LNCAP (cell line): Measurements from ENCODE around the gene SPIRE1.

Source experiments
- TF ChIP-seq, protein P1 (sequence below): fragments of 450-650 bp; IDR thresholded peaks from 2 replicates; pipeline ENCODE4 v1.5.1; 2017; ENCODE audit warnings: mild to moderate bottlenecking

The SPIRE1 gene

DNA sequence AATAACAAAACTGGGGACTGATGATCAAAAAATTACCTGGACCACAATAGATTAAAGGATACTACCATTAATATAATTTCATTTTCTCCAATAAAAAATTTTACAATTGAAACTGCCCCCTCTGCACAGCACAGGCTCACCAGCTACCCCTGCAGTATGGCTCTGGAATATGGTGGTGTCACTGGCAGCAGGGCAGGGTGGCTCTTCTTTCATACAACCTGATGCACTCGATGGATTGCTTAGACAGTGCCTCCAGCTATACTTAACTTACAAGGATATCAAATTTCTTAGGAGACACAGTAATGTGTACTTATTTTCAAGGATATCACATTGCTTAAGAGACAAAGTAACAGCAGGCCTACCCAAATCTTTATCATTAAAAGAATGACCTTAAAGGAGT, 126.2 kb downstream of the SPIRE1 start:
- TF ChIP-seq, protein P1, sequence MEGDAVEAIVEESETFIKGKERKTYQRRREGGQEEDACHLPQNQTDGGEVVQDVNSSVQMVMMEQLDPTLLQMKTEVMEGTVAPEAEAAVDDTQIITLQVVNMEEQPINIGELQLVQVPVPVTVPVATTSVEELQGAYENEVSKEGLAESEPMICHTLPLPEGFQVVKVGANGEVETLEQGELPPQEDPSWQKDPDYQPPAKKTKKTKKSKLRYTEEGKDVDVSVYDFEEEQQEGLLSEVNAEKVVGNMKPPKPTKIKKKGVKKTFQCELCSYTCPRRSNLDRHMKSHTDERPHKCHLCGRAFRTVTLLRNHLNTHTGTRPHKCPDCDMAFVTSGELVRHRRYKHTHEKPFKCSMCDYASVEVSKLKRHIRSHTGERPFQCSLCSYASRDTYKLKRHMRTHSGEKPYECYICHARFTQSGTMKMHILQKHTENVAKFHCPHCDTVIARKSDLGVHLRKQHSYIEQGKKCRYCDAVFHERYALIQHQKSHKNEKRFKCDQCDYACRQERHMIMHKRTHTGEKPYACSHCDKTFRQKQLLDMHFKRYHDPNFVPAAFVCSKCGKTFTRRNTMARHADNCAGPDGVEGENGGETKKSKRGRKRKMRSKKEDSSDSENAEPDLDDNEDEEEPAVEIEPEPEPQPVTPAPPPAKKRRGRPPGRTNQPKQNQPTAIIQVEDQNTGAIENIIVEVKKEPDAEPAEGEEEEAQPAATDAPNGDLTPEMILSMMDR: 0 out of 2 replicates have a peak, but pooled peaks have one; percentile 11

DNA sequence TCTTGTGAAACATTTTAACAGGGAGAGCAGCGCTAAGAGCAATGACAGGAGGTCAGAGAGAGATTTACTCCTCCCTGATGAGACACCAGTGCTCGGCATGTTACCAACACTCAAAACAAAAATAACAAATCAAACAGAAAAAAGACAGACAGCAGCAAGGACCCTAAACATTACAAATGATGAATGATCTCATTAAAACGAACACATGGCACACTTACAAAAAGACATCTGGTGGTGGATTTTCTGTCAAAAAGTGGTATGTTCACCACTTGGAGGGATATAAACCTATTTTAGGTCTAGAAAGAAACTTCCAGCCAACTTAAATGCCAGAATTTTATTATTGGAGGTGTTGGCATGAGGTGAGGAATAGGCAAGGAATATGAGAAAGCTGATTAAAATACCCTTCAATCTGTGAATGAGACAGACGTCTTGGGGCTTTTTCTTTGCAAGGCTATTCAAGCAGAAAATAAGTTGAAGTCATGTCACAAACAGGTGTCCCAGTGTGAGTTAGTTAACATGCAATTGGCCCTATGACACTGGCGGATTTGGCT, 137.4 kb downstream of the SPIRE1 start:
- TF ChIP-seq, protein P1: no peak

DNA sequence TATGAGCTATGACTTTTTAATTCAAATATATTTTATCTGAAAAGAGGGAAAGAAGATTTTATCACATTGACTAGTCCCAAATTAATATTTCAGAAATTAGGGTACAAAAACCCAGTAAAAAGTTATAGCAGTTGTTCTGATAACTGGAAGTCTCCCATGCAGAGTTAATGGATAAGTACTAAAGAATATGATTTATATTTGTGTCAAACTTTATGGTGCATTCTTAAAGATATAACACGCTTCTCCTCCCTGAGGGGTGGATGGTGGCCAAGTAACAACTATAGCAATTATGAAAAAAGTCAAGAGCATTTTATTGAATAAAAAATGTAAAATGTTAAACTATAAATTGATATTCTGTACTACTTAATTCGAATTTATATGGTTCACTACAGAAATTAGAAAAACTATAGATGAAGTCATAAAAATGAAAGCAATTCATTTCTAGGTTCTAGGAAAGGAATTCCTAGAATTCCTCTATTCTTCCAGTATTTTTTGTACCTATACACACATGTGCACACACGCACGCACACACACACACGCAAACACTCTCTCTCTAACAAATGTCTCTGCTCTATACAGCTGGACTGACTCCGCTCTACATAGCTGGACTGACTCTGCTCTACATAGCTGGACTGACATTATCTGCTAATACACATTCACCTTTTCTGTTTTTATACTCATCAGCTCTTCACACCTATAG, 138.9 kb downstream of the SPIRE1 start:
- TF ChIP-seq, protein P1: no peak

DNA sequence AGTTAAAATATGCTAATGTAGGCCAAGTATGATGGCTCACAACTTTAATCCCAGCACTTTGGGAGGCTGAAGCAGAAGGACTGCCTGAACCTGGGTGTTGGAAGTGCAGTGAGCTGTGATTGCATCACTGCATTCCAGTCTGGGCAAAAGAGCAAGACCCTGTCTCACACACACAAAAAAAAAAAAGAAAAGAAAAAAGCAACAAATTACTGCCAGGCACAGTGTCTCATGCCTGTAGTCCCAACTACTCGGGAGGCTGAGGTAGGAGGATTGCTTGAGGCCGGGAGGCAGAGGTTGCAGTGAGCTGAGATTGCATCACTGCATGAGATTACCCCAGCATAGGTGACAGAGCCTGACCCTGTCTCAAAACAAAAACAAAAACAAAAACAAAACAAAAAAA, 139.6 kb downstream of the SPIRE1 start:
- TF ChIP-seq, protein P1: no peak

DNA sequence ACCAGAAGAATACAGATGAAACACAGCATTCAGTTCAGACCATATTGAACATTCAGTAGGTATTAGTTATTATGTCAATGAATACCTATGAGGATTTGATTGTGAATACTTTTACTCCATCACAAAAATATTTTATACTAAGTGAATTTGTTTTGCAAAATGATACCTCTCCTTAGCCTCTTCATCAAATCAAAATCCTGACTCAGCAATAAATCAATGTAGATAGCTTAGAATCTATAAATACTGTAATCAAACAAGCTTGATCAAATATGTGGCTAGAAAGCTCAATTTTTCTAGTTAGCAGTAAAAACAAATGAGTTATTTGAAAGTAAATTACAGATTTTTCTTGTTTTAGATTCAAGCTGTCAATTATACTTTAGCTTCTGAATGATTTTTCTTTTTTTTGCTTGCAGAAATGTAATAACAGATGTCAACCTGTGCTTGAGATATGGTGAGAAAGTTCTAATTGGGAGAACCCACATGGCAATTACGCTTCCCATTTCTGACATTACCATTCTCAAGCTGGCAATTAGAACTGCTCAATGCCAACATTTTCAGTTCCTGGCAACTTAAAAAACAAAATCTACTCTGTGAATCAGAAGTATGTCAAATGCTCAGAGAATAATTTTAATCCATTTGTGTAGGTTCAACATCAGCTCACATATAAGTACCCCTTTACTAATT, 140.6 kb downstream of the SPIRE1 start:
- TF ChIP-seq, protein P1: no peak

DNA sequence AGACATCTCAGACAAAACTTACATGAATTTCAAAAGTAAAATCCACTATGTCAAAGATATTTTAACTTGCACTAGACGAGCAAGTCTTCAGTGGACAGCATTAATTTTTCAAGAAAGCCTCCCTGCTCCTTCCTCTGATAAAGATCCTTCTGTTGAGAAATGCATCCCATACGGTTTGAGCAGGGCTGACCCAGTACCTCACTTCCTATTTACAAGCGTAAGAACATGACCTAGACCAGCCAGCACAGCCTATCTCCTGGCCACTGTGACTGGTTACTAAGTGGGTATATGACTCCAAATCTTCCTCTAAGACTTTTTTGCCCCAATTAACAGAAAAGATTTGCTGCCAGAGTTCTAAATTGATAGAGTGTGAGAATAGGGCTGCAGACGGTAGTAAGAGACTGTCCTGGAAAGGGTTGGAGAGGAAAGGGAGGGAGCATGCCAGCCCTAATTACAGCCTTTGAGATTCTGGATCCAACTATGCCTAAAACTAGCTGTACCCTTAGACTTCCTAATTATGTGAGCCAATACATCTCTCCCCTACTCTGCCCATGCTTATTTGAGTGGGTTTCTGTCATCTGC, 141.8 kb downstream of the SPIRE1 start:
- TF ChIP-seq, protein P1: no peak

DNA sequence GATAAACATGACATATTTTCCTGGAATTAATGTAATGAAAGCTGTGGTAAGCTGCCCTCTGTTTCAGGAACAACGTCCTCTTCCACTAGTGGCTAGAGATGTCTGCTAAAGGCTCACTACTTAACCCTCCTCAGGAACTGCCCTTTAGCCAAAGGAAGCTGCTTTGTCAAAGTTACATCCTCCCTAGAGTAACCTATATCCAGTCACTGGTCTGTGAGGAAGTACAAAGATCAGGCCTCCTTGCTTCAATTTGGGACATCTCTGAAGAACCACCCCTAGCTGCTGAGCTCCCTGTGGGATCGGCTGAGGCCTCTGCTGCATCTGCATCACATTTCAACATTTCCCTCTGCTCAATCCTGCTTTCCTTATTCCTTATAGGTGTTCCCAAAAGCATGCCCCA, 142.4 kb downstream of the SPIRE1 start:
- TF ChIP-seq, protein P1: no peak
